NOMO-1 treated with DMSO at 0.1 percent for 48 hours (cell line): ENCODE measurements around the gene MRPL28.
"Not testable (repeated sequence)": the region's sequence is repeated elsewhere in the genome, so short reads cannot be mapped to it uniquely, and the experiment has no call there.

Experiments used
- DNase-seq: peaks from one replicate; lab custom pipeline; 2025; ENCODE audit not compliant: unreplicated experiment; lab: John Stamatoyannopoulos, UW

MRPL28 gene

DNA sequence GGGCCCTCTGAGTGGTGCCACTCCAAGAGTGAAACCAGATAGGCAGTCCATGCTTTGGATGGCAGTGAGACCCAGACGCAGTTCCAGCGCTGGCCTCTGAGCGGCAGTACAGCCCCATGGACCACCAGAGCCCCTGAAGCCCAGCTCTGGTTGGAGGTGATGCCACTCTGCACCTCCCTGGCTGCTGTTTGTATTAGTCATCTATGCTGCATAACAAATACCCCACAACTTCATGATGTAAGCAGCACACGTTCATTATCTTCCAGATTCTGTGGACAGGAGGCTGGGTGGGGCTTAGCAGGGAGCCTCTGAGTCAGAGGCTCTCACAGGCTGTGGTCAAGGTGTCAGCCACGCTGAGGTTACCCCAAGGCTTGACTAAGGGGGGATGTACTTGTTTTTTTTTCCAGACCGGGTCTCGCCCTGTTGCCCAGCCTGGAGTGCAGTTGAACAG lies 21.6 kb upstream of the MRPL28 start:
- peak; percentile 48 for DNase-seq

DNA sequence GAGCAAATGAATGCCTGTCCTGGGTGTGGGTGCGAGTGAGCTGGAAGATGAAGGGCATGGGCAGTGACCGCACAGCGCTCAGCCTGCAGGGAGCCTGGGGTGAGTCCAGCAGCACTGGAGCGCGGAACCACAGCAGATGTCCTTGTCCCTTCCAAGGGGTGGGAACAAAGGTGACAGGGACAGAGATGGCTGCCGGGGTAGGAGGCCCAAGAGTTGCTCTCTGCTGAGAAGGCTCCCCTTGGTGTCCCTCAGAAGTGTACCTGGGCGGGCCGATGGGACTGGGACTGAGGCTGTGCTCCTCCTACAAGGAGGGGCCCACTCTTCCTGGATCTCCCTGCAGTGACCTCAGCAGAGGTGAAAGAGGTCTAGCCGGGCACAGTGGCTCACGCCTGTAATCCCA lies 19.0 kb upstream of the MRPL28 start:
- no peak for DNase-seq

- DNase-seq, result not testable (repeated sequence)
These were observed 17.7 kb upstream of the MRPL28 start for GRCh38 chr16:387761-388666.

DNA sequence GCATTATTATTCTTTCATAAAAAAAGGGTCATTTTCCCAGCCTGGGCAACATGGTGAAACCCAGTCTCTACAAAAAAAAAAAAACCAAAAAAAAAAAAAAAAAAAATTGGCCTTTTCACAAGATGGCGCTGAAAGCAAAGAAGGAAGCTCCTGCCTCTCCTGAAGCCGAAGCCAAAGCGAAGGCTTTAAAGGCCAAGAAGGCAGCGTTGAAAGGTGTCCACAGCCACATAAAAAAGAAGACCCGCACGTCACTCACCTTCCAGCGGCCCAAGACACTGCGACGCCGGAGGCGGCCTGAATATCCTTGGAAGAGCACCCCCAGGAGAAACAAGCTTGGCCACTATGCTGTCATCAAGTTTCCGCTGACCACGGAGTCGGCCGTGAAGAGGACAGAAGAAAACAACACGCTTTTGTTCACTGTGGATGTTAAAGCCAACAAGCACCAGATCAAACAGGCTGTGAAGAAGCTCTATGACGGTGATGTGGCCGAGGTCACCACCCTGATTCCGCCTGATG lies 16.4 kb upstream of the MRPL28 start:
- DNase-seq, result no peak

GRCh38 chr16:383326-384051 lies 13.2 kb upstream of the MRPL28 start:
- no peak for DNase-seq

DNA sequence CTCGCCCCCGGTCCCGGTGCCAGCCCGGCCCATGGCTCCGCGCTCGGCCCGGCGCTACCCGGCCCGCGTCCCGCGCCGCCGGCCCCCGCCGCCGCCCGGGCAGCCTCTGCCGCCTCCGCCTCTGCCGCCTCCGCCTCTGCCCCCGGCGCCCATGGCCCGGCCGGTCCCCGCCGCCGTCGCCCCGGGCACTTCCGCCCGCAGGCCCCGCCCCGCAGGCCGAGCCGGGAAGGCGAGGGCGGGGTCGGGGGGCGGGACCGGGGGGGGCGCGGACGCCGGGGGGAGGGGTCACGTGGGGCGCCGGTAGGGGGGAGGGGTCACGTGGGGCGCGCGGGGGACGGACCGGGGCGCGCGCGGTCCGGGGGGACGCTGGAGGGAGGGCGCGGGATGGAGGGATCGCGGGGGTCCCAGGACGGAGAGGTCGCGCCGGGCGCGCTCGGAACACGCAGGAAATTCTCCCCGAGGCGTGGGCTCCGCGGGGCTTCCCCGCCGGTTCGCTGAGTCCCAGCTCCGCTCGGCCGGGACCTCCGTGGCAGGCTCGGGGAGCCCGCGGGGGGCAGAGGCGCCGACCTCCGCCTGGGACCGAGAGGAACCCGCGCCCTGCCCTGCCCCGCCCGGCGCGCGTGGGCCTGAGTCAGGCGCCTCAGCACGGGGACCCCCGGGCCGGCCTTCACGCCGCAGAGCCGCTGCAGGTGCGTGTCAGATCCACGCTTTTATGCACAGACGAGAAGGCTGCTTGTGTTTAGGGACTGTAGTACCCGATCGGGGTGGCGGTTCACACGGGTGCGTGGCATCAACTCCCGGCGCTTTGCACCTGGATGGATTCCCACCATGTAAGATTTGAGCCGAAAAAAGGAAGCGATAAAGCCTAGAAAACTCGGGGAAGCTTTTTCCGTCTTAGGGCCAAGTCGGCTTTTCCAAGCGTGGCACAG lies 11.7 kb upstream of the MRPL28 start, which contains the start of gene PGAP6:
PGAP6 (minus strand) TSS at position 190 of the 929 bp plus-strand sequence; CDS start at position 33, 157 bp downstream.
- DNase-seq, result peak; percentile 42

- DNase-seq, result no peak
These were observed 10.9 kb upstream of the MRPL28 start for GRCh38 chr16:381012-381788.

DNA sequence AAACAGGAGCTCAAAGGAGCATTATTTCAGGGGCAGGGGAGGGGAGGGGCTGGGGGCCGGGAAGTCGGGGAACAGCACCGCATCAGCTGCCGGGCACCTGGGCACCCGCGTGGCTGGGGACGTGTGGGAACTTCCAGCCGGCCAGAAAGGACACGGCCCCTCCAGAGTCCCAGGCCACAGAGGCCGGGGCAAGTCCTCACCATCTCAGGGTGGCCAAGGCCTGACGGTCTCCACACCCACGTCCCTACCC lies 10.3 kb upstream of the MRPL28 start:
- DNase-seq, result no peak

GRCh38 chr16:379961-380761 lies 9.8 kb upstream of the MRPL28 start:
- no peak for DNase-seq

GRCh38 chr16:379183-379960 lies 9.0 kb upstream of the MRPL28 start:
- DNase-seq, result no peak

DNA sequence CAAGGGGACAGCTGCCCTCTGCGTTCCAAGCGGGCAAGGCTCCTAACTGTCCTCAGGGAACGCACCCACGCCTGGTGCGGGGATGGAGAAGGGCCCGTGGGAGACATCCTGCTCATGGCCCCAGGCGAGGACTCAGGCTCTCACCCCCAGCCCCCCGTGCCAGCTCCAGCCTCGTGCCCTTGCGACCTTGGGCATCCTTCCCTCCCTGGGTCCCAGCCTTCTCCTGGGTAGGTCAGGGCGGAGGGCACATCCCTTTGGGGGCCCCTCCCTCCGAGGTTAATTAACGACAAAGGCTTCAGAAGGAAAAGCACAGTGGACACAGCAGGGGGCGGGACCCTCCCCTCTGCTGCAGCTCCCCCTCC lies 8.5 kb upstream of the MRPL28 start:
- DNase-seq, result no peak

- DNase-seq, result not testable (repeated sequence)
These were observed 7.9 kb upstream of the MRPL28 start for GRCh38 chr16:378113-378820.

DNA sequence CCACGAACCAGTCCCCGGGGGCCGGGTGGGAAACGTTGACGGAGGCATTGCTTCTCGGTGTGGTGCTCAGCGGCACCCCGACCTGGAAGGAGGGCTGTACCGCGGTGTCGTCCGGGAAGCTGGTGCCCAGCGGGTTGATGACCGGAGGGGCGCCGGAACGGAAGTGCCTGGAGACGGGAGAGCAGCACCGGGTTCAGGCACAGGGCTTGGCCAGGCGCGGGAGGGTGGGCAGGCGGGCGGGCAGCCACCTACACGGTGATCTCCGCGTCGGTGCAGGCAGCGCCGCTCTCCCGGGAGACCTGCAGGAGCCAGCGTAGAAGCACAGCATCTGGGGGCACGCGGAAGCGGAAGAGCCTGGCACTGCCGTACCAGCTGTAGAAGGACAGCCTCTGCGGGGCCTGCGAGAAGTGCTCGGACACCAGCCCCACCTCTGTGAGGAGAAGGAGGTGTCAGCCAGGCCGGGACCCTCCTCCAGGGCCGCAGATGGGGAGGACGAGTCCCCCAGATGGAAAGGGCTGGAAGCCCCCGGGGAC lies 7.1 kb upstream of the MRPL28 start:
- no peak for DNase-seq

- no peak for DNase-seq
These were observed 6.6 kb upstream of the MRPL28 start for GRCh38 chr16:376817-377418.

DNA sequence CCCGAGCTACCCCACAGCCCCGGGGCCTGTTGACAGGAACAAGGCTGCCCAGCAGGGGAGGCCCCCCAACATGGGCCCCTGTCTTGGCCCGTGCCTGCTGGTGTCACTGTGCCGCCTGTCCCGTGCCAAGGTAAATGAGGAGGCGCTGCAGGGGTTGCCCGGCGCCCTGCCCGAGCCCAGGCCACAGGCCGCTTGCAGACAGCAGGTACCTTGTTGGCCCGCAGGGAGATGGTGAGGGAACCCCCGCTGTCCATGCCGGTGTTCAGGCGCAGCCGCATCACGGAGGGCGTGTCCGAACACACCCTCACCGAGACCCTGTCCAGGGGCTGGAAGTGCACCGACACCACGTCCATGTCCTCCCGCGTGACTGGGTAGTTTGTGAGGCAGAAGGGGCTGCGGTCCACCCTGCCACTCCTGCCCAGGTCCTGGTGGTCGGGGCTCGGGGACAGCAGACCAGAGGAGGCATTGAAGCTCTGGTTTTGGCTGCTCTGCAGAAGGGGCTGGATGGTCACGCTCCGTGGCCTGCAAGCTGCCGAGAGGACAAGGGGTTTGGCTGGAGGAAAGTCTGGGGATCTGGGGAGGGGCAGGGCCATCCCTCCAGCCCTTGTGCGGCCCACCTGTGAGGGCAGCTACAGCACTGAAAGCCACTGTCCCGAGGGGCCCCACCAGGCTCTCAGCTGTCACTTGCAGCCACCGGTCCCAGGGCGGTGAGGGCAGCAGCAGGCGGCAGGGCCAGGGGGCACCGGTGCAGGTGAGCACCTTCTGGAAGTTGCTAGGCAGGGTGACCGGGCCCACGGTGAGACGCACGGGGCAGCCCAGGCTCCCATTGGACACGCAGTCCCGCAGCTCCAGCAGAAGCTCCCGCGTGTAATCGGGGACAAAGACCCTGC lies 5.8 kb upstream of the MRPL28 start:
- DNase-seq, result no peak

DNA sequence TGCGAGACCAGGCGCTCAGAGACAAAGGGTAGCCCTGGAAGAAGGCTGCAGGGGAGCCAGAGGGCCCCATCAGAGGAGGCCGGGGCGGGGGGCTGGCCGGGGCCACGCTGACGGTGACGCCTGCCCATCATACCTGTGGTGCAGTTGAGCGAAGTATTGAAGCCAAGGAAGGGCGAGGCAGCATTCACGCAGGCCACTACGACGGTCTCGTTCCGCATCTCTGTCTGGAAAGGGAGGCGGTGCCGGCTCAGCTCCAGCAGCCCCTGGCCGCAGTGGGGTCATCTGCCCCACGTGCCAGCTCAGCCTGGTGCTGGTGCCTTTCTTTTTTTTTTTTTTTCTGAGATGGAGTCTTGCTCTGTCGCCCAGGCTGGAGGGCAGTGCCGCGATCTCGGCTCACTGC lies 4.9 kb upstream of the MRPL28 start:
- no peak for DNase-seq

DNA sequence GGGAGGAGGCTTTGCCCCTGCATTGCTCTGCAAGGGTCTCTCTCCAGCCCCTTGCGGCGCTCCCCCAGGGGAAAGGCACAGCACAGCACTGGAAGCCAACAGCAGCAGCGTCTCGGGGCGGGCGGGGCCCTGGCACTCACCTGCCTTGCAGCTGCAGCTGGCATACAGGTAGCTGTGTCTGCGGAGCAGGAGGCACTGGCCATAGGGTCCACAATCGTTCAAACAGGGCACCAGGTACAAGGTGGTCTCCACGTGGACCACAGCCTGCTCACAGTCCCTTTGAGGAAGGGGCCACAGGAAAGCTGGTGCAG lies 4.2 kb upstream of the MRPL28 start:
- no peak for DNase-seq
